Measurements from ENCODE around the gene GATA3.

GATA3 gene

DNA sequence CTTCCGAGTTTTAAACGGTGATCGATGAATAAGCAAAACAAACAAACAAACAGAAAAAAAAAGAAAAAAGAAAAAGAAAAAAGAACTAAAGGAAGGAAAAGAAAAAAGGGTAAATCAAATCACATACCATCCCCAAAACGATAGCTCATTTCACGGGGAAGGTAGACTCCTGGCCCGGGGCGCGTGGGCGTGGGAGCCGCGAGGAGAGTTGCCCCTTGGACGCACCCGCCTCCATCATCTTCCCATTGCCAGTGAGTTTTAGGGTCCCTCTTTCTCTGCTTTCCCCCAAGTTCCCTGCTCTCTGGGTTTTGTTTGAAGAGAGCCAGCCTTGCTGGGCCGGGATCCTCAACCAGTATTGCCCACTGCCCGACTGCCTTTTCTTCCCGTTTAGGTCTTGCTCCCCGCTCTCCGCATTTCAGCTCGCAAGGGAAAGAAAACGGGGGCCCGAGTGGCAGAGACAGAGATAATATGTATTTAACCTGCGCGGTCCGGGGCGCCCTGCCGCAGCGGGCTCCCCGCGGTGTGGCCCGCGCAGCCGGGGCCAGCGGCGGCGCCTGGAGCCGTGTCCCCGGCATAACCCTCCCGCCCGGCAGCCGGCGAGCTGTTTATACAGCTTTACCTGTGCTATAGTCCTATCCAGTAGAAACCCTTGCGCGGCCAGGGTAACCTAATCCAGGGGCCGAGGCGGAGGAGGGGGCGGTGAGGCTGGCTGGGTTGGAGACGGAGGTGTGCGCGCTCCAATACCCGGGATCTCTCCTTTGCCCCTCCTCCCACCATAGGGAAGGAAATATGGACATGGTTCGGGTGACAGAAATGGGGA, 5.2 kb upstream of the GATA3 start:
- TF ChIP-seq, protein P1, sequence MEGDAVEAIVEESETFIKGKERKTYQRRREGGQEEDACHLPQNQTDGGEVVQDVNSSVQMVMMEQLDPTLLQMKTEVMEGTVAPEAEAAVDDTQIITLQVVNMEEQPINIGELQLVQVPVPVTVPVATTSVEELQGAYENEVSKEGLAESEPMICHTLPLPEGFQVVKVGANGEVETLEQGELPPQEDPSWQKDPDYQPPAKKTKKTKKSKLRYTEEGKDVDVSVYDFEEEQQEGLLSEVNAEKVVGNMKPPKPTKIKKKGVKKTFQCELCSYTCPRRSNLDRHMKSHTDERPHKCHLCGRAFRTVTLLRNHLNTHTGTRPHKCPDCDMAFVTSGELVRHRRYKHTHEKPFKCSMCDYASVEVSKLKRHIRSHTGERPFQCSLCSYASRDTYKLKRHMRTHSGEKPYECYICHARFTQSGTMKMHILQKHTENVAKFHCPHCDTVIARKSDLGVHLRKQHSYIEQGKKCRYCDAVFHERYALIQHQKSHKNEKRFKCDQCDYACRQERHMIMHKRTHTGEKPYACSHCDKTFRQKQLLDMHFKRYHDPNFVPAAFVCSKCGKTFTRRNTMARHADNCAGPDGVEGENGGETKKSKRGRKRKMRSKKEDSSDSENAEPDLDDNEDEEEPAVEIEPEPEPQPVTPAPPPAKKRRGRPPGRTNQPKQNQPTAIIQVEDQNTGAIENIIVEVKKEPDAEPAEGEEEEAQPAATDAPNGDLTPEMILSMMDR (IDR thresholded peaks at IDR 0.05; ENCODE audit: low read depth, low read length, missing control alignments), result no peak
- no peak for DNase-seq (ENCODE audit: low read depth)
- peak overlapping the region; percentile 16; the same call in 1 of the 2 replicates for H3K4me3 ChIP-seq (ENCODE audit: low read depth, low read length)

DNA sequence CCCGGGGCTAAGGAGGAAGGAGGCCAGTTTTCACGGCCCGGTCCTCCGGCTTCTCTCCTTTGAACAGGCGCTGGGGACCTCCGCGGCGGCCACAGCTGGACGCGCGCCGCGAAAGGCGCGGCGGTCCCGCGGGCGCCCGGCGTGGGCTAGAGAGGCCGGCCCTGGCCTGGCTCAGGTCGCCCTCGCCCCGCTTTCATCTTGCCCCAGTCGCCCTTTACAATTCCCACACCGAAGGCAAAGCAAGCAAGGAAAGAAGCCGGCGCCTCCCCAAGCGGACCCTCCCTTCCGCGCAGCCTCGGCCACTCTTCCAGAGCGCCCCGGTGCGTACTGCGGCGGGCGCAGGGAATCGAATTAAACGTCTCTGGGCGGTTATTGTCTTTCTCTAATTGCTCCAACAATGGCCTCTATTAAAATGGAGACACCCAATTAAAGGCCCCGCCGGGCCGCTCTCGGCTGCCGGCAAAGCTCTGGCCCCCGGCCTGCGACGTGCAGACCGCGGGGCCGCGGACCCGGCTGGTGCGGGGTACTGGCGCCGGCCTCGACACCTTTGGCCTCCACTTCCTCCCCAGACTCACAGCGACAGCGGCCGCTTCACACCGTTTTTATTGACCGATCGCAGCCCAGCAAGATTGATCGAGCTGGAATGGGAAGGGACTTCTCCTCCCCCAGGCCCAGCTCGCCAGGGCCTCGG, 4.5 kb upstream of the GATA3 start:
- DNase-seq (ENCODE audit: low read depth), result no peak
- peak overlapping the region; percentile 16; the same call in 1 of the 2 replicates for H3K4me3 ChIP-seq (ENCODE audit: low read depth, low read length)
- TF ChIP-seq, protein P1 (IDR thresholded peaks at IDR 0.05; ENCODE audit: low read depth, low read length, missing control alignments), result no peak

DNA sequence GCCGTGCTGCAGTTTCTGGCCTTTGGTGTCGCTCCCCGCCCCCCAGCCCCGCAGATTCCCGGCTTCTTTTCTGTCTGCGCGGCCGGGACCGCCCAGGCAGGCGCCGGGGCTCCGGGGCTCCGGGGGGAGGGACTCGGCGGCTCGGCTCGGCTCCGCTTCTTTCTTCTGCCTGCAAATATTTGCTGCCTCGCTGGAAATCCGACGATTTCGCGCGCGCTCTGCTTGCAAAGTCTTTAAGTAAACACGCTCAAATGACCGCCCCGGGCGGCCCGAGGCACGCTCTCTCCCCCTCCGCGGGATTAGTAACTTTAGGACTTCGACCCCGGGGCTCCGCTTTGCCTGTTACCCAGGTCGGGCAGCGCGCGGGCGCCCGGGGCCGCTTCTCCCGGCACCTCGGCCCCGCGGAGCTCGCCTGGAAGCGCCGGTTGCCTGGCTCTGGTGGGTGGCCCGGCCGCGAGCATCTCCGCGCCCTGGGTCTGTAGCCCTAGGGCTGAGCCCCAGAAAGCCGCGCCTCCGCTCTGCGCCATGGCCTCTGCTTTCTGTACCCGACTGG, 3.9 kb upstream of the GATA3 start:
- H3K4me3 ChIP-seq (ENCODE audit: low read depth, low read length), result no peak overlapping the region
- no peak for DNase-seq (ENCODE audit: low read depth)
- TF ChIP-seq, protein P1 (IDR thresholded peaks at IDR 0.05; ENCODE audit: low read depth, low read length, missing control alignments), result no peak

DNA sequence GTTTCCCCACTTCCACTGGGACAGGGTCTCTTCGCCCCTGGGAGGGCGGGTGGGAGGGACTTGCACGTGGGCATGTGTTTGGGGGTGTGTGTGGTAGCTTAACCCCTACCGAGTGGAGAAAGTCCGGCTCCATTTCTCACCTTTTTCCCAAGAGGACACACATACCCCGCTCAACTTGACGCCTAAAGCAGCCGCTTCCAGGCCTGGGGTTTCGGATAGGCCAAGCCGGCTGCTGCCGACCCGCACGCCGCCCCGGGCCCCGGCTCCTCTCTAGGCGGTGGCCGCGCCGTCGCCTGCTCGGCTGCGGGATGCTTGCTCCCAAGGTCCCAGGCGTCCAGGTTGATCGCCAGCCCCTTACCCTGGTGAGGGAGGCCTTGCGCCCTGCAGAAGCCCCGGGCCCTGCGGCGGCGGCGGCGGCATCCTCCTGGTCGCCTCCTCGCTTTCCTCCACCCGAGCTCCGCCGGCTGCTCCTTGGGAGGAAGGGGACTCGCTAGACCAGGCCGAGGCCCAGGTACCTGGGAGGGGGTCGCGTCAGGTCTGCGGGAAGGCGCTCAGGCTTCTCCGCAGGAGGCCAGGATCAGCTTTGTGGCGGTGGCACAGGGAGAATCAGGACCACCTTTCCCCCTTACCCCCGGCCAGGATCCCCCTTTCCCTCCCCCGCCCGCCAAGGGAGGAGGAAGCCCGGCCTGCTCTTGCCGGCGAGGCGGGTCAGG, 3.2 kb upstream of the GATA3 start:
- no peak overlapping the region for H3K4me3 ChIP-seq (ENCODE audit: low read depth, low read length)
- DNase-seq (ENCODE audit: low read depth), result no peak
- TF ChIP-seq, protein P1 (IDR thresholded peaks at IDR 0.05; ENCODE audit: low read depth, low read length, missing control alignments), result no peak

DNA sequence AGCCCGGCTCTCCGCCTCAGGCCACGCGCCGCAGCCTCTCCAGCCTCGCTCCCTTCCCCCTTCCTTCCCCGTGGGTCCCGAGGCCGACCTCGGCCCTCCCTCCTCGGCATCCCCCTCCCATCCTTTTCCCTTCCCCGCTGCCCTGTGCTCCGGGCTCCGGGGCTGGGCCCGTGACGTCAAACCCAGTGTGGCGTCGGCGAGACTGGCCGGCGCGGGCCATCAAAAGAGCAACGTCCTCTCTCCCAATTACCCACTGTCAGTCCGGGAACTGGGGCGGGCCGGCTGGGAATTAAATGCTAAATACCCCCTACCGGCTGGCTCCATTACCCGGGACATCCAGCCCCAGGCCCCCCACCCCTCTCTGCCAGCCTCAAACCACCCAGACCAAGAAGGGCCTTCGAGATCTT, 2.6 kb upstream of the GATA3 start:
- no peak for DNase-seq (ENCODE audit: low read depth)
- no peak overlapping the region for H3K4me3 ChIP-seq (ENCODE audit: low read depth, low read length)
- TF ChIP-seq, protein P1 (IDR thresholded peaks at IDR 0.05; ENCODE audit: low read depth, low read length, missing control alignments), result no peak

DNA sequence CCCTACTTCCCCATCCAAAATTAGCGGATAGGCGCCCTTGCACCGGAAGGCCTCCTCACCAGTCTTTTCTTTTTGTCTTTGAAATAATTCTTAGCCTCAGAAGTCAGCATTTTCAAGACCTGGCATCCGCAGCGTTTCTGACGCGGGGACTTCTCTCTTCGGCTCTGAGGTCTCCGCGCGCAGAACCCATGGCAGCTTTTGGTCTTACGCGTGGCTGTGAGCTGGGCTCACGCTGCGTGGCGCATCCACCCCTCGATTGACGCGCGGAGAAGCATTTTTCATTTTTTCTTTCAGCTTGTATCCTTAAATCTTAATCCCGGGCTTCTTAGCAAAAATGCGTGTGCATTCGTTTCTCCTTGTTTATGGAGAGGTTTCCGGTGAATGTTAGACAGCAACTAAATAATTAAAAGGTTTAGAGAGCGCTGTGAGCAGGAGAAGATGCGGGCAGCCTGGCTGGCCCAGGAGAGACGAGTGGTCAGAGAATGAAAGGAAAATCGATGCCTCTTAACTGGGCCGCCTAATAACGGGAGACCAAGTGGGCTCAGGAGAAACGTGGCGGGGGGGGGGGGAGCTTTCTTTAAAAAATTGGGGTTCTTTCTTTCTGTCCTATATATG, 2.0 kb upstream of the GATA3 start:
- TF ChIP-seq, protein P1 (IDR thresholded peaks at IDR 0.05; ENCODE audit: low read depth, low read length, missing control alignments), result no peak
- H3K4me3 ChIP-seq (ENCODE audit: low read depth, low read length), result no peak overlapping the region
- DNase-seq (ENCODE audit: low read depth), result no peak
